NCI-H774 (cell line): ENCODE measurements around the gene TSPAN8.
"Not testable (repeated sequence)": the region's sequence is repeated elsewhere in the genome, so short reads cannot be mapped to it uniquely, and the experiment has no call there.

Experiments used
- DNase-seq: peaks from one replicate; lab custom pipeline; 2025; lab: John Stamatoyannopoulos, UW

TSPAN8 gene

GRCh38 chr12:71128191-71128788 is 29.5 kb downstream of the TSPAN8 start:
- no peak for DNase-seq

- DNase-seq = no peak
Measured at GRCh38 chr12:71125949-71126348, 31.9 kb downstream of the TSPAN8 start.

GRCh38 chr12:71125515-71125914 is 32.3 kb downstream of the TSPAN8 start:
- no peak for DNase-seq

- DNase-seq = no peak
Measured at GRCh38 chr12:71124835-71125460, 32.9 kb downstream of the TSPAN8 start.

- not testable (repeated sequence) for DNase-seq
Measured at GRCh38 chr12:71113148-71113547, 44.7 kb downstream of the TSPAN8 start.

GRCh38 chr12:71109834-71110233 is 48.0 kb downstream of the TSPAN8 start:
- DNase-seq = no peak

- no peak for DNase-seq
Measured at GRCh38 chr12:71108355-71108754, 49.4 kb downstream of the TSPAN8 start.

GRCh38 chr12:71107936-71108335 is 49.9 kb downstream of the TSPAN8 start:
- DNase-seq = no peak

GRCh38 chr12:71105956-71106355 is 51.8 kb downstream of the TSPAN8 start:
- no peak for DNase-seq

- DNase-seq = no peak
Measured at GRCh38 chr12:71092290-71092689, 65.5 kb downstream of the TSPAN8 start.

- DNase-seq = no peak
Measured at GRCh38 chr12:71090971-71091370, 66.8 kb downstream of the TSPAN8 start.

- DNase-seq = no peak
Measured at GRCh38 chr12:71085575-71085974, 72.2 kb downstream of the TSPAN8 start.

- DNase-seq = no peak
Measured at GRCh38 chr12:71075743-71076142, 82.1 kb downstream of the TSPAN8 start.
